Fibroblast of lung (primary cell): ENCODE data around the gene FAM3B.

ENCODE experiments used
- EZH2 ChIP-seq: IDR thresholded peaks from 2 replicates; pipeline ENCODE4 v1.5.1; 2012; ENCODE audit warnings: low read length, control low read depth, mild to moderate bottlenecking; ENCODE audit errors: missing control alignments
- TF ChIP-seq, protein P1 (sequence below), 2 donors: IDR thresholded peaks in 1 of 2; conservative IDR thresholded peaks in 1 of 2; 1 replicate in 1 of 2; 2 replicates in 1 of 2; pipeline ENCODE4 v1.5.1; 2011 to 2012; ENCODE audit warnings: low read length in 2 of 2, control low read depth in 1 of 2, inconsistent platforms in 1 of 2, low read depth in 1 of 2, mild to moderate bottlenecking in 1 of 2

DNA sequence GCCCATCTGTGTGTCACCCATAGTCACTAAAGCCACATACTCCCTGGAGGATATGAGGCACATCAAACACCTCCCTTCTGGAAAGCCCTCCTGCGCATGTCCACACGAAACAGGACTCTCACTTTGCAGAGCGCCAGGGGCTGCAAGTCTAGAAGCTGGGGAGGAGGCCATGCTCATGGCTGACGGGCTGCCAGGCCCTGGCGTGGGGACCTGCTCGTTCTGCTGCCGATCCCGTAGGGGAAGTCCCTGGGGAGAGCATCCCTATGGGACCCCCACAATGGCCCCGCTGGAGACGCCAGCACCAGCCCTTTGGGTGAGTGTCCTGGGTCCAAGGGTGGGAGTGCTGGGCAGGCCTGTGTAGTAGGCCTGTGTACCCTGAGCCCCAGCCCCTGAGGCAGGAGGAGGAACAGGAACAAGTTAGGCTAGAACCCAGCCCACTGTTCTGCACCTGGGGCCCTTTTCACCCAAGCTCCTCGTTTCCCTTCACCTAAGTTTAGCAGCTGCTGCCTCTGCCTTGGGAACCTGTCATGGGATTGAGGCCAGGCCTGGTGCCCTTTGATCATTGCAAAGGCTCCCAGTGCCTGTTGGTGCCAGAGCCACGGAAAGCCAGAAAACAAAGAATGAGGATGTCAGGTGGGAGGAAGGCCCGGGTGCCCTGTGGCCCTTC is 9.9 kb downstream of the FAM3B start:
- TF ChIP-seq, protein P1, sequence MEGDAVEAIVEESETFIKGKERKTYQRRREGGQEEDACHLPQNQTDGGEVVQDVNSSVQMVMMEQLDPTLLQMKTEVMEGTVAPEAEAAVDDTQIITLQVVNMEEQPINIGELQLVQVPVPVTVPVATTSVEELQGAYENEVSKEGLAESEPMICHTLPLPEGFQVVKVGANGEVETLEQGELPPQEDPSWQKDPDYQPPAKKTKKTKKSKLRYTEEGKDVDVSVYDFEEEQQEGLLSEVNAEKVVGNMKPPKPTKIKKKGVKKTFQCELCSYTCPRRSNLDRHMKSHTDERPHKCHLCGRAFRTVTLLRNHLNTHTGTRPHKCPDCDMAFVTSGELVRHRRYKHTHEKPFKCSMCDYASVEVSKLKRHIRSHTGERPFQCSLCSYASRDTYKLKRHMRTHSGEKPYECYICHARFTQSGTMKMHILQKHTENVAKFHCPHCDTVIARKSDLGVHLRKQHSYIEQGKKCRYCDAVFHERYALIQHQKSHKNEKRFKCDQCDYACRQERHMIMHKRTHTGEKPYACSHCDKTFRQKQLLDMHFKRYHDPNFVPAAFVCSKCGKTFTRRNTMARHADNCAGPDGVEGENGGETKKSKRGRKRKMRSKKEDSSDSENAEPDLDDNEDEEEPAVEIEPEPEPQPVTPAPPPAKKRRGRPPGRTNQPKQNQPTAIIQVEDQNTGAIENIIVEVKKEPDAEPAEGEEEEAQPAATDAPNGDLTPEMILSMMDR (conservative IDR thresholded peaks at IDR 0.05 in 1 of 2, IDR thresholded peaks at IDR 0.05 in 1 of 2; ENCODE audit: low read depth in 1 of 2, low read length in 2 of 2) = no peak
- TF ChIP-seq EZH2 = no peak
